Daoy (cell line): Measurements from ENCODE around the gene MAP3K13. TPM values are rescaled to one million over a fixed set of nuclear protein-coding genes. Genes with fewer than 3 reads are reported as not detected.
"Not testable (repeated sequence)": the region's sequence is repeated elsewhere in the genome, so short reads cannot be mapped to it uniquely, and the experiment has no call there.

Experiments used
- DNase-seq: peaks from one replicate; pipeline ENCODE4 v3.0.0-alpha.2; 2015; ENCODE audit warnings: low read depth
- total RNA-seq: library from RNA; depleted of rRNA; stranded (reverse); fragments of >200 nt; shearing (Covaris generic); gene quantifications from 2 replicates; pipeline ENCODE4 v1.2.3, GENCODE V29; 2014

The MAP3K13 gene
- total RNA-seq, 1 experiment from 2014 or later: 13.1 TPM

- DNase-seq: no peak
These were observed 21.1 kb upstream of the MAP3K13 start for GRCh38 chr3:185341616-185342458.

GRCh38 chr3:185342459-185343174, 20.3 kb upstream of the MAP3K13 start:
- DNase-seq: no peak

- no peak for DNase-seq
These were observed 15.5 kb upstream of the MAP3K13 start for GRCh38 chr3:185347399-185347798.

- no peak for DNase-seq
These were observed 12.1 kb upstream of the MAP3K13 start for GRCh38 chr3:185350841-185351240.

DNA sequence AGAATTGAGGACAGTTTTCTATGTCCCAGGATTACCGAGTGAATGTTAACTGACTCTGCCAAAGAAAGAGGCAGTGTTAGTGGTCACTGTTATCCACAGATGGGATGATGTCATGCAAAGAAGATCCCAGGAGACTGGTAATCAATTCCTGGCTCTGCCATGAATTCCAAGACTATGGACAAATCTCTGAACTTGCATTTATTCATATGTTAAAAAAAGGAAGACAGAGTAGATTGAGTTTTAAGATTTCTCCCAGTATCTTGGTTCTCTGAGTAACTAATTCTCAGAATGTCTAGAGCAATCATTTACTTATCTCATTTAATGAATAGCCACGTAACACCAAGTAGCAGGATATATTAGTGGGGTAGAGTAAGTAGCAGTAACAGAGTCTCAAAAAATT, 11.5 kb upstream of the MAP3K13 start:
- DNase-seq: no peak

DNA sequence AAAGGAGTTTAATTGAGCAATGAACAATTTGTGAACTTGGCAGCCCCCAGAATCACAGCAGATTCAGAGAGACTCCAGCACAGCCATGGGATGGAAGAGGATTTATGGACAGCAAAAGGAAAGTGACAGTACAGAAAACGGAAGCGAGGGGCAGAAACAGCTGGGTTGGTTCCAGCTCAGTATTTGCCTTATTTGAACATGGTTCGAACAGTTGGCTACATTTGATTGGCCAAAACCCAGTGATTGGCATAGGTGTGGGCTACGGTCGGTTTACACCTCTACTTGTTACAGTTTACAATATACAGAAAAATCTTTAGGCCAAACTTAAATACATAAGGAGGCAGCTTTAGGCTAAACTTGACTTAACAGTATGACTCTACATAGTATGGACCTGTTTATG, 9.7 kb upstream of the MAP3K13 start:
- no peak for DNase-seq

- DNase-seq: peak; percentile 80
These were observed 8.9 kb upstream of the MAP3K13 start for GRCh38 chr3:185353823-185354614.

- DNase-seq: no peak
These were observed 6.4 kb upstream of the MAP3K13 start for GRCh38 chr3:185356499-185356898.

GRCh38 chr3:185361920-185362319, 1.0 kb upstream of the MAP3K13 start:
- DNase-seq: no peak

- DNase-seq: no peak
These were observed 797 bp downstream of the MAP3K13 start for GRCh38 chr3:185363662-185364203.

GRCh38 chr3:185365291-185366073, 2.5 kb downstream of the MAP3K13 start:
- DNase-seq: no peak

DNA sequence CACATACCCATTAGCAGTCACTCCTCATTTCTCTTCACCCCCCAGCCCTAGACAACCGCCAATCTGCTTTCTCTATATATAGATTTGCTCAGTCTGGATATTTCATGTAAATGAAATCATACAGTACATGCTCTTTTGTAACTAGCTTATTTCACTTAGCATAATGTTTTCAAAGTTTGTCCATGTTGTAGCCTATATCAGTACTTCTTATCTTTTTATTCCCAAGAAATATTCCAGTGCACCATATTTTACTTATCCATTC, 3.1 kb downstream of the MAP3K13 start:
- DNase-seq: no peak

- DNase-seq: no peak
These were observed 4.0 kb downstream of the MAP3K13 start for GRCh38 chr3:185366913-185367312.

DNA sequence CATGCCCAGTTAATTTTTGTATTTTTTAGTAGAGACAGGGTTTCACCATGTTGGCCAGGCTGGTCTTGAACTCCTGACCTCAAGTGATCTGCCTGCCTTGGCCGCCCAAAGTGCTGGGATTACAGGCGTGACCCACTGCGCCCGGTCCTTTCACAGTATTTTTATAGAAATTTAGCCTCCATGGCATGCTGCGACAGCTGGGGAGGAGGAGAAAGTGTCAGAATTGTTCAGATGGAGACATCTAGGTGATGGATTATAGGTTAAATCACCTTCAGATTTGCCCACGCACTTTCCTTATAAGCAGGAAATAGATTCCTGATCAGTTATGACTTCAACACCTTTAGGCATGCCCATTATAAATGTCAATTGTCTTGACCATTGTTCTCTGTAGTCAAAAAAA, 7.4 kb downstream of the MAP3K13 start:
- not testable (repeated sequence) for DNase-seq

DNA sequence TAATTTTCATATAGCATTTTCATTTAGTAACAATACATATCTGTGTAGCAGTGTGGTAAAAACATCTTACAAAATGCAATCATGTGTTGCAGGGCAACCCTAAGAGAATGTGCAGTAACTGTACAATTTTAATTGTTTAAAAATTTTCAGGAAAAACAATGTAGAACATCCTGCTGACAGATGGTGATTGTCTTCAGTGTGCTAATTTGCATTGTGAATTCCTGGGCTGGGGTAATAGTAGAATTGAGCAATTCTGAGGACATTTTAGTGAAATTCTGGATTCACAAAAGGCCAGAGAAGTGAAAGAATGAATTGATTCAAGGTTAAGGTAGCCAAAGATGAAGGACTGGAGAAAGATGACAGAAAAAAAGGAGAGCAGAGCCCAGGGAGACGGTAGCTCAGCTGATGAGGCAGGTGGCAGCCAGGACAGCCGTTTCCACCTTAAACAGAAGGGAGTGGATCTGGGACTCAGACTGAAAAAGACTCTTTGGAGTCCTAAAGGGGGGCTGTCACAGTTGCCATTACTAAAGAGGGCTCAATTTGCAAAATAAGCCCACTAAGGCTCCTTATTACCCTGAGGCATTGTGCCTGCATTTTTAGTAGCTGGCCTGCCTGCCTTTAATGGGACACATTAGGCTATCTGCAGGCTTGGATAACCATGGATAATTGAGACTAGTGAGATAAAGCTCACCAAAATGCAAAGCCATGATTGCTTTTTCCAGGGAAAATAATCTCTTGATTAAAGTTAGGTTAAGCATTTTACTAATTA, 8.6 kb downstream of the MAP3K13 start:
- no peak for DNase-seq

- DNase-seq: no peak
These were observed 18.6 kb downstream of the MAP3K13 start for GRCh38 chr3:185381320-185382058.

DNA sequence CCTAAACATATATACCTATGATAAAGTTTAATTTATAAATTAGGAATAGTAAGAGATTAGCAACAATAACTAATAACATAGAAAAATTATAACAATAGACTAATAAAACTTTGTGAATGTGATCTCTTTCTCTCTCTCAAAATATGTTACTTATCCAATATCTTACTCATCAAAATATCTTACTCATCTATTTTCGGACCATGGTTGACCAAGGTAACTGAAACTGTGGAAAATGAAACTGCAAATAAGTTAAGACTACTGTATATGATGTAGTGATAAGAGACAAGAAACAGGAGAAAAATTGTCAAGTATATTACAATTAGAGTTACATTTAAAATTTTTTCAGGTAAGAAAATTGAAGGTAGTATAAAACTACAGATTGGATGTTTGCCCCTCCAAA, 19.2 kb downstream of the MAP3K13 start:
- DNase-seq: no peak

DNA sequence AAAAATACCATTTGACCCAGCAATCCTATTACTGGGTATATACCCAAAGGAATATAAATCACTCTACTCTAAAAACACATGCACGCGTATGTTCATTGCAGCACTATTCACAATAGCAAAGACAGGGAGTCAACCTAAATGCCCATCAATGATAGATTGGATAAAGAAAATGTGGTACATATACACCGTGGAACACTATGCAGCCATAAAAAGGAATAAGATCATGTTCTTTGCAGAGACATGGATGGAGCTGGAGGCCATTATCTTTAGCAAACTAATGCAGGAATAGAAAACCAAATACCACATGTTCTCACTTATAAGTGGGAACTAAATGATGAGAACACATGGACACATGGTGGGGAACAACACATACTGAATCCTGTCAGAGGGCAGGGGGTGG, 23.6 kb downstream of the MAP3K13 start:
- DNase-seq: not testable (repeated sequence)

DNA sequence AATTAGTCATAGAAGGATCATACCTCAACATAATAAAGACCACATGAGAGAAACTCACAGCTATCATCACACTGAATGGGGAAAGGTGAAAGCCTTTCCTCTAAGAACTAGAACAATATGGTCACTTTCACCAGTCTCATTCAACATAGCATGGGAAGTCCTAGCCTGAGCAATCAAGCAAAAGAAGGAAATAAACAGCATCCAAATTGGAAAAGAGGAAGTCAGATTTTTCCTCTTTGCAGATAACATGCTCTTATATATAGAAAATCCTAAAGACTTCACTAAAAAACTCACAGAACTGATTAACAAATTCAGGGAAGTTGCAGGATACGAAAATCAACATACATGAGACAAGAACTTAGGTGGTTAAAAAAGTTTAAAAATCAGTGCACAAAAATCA, 24.7 kb downstream of the MAP3K13 start:
- no peak for DNase-seq

- no peak for DNase-seq
These were observed 30.1 kb downstream of the MAP3K13 start for GRCh38 chr3:185393055-185393454.
